ENCODE results near the gene PACRGL. TPM values are rescaled to one million over a fixed set of nuclear protein-coding genes. Genes with fewer than 3 reads are reported as not detected.
"Not testable (repeated sequence)": the region's sequence is repeated elsewhere in the genome, so short reads cannot be mapped to it uniquely, and the experiment has no call there.

The PACRGL gene
- total RNA-seq, 6 donors from 2014 or later, result 13.5 to 45.8 (median 21.1) TPM

DNA sequence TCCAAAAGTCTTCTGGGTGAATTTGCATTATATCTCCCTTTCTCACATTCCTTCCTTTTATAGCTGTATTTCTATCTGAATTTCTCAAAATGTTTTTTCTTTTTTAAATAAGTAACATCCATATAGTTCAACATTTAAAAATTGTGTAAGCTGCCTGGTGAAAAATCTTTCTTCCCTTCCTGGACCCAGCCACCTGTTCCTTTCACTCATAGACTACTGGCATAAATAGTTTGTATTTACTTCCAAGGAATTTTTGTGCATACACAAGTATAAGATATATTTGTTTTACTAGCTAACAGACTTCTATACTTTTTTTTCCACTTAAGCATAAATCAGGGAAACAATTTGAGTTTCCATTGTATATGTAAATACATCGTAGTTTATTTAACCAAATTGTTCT, 35.7 kb downstream of the PACRGL start:
- Histone ChIP-seq H3K27ac (no peak overlapping the region), H3K4me1 (no peaks in the 10 kb centered on the region), H3K4me3 (no peak overlapping the region), H3K36me3 (peaks cover 0 to 40% (median 7%) of the 10 kb centered on the region in 4 donors), H3K9me3 (peaks cover 0 to 9% (median 3%) of the 10 kb centered on the region in 4 donors), H3K27me3 (no peaks in the 10 kb centered on the region)
- DNase-seq (no peak), ATAC-seq (ENCODE audit: low FRiP score in 2 of 2) (no peak)
- TF ChIP-seq POLR2AphosphoS5 (IDR thresholded peaks at IDR 0.05), result no peak
- TF ChIP-seq POLR2A (IDR thresholded peaks at IDR 0.05), result no peak
- TF ChIP-seq, protein P1, sequence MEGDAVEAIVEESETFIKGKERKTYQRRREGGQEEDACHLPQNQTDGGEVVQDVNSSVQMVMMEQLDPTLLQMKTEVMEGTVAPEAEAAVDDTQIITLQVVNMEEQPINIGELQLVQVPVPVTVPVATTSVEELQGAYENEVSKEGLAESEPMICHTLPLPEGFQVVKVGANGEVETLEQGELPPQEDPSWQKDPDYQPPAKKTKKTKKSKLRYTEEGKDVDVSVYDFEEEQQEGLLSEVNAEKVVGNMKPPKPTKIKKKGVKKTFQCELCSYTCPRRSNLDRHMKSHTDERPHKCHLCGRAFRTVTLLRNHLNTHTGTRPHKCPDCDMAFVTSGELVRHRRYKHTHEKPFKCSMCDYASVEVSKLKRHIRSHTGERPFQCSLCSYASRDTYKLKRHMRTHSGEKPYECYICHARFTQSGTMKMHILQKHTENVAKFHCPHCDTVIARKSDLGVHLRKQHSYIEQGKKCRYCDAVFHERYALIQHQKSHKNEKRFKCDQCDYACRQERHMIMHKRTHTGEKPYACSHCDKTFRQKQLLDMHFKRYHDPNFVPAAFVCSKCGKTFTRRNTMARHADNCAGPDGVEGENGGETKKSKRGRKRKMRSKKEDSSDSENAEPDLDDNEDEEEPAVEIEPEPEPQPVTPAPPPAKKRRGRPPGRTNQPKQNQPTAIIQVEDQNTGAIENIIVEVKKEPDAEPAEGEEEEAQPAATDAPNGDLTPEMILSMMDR (IDR thresholded peaks at IDR 0.05), result no peak
- TF ChIP-seq EP300 (IDR thresholded peaks at IDR 0.05), result no peak
- WGBS, 2 donors, result 95 to 100% methylated on average over 1 of the region's 1 CpG

DNA sequence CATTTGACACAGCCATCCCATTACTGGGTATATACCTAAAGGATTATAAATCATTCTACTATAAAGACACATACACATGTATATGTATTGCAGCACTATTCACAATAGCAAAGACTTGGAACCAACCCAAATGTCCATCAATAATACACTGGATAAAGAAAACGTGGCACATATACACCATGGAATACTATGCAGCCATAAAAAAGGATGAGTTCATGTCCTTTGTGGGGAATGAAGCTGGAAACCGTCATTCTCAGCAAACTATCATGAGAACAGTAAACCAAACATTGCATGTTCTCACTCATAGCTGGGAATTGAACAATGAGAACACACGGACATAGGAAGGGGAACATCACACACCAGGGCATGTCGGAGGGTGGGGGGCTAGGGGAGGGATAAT, 45.7 kb downstream of the PACRGL start:
- H3K4me1 ChIP-seq; H3K27ac ChIP-seq; H3K9me3 ChIP-seq; H3K27me3 ChIP-seq; ATAC-seq (ENCODE audit: low FRiP score in 2 of 2); H3K36me3 ChIP-seq; H3K4me3 ChIP-seq; DNase-seq: not testable (repeated sequence)
- WGBS, 2 donors, result 93 to 96% methylated on average over 4 of the region's 4 CpGs

DNA sequence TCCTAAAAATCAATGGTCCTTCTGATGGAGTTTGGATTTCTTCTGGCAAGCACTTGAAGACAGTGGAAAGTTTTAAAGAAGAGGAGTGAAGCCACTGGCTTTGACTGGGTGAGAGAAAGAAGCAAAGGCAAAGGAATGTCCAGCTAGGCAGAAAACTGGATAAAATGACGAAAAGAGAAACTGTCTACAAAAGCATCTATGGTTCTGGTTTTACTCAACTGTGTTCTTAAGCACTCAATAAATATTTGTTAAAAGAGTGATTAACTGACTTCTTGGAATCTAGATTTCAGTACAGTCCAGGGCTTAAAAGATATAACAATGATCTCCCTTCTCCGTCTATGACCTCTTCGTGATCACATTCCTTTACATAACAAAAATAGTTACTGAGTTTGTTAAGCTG, 52.4 kb downstream of the PACRGL start:
- DNase-seq (no peak), ATAC-seq (ENCODE audit: low FRiP score in 2 of 2) (no peak)
- Histone ChIP-seq H3K36me3 (peaks cover 0 to 9% (median 0%) of the 10 kb centered on the region in 4 donors), H3K27ac (no peak overlapping the region), H3K27me3 (no peaks in the 10 kb centered on the region), H3K4me3 (no peak overlapping the region), H3K4me1 (no peaks in the 10 kb centered on the region), H3K9me3 (no peaks in the 10 kb centered on the region)
- WGBS, 2 donors, result 86 to 97% methylated on average over 3 of the region's 3 CpGs
- TF ChIP-seq, protein P1 (IDR thresholded peaks at IDR 0.05), result no peak
- no peak for TF ChIP-seq EP300 (IDR thresholded peaks at IDR 0.05)
- TF ChIP-seq POLR2A (IDR thresholded peaks at IDR 0.05), result no peak
- TF ChIP-seq POLR2AphosphoS5 (IDR thresholded peaks at IDR 0.05), result no peak

DNA sequence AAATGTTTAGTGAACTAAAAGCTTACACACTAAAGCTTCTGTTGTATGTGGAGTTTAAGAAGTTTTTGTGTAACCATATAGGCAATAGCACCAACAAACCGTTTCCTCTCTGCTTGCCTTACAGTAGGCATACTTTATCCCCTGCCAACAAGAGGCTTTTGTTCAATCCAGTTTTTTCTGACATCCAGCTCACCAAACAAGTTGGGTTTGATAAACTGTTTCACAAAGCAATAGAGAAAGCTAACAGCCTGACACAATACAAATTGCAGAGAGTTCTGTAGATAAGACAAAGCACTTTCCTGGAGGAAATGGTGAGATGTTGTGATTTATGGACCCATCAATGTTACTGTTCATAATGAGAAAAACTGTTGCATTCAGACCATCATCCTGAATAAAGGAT, 53.8 kb downstream of the PACRGL start:
- Histone ChIP-seq H3K27me3 (no peaks in the 10 kb centered on the region), H3K27ac (no peak overlapping the region), H3K9me3 (no peaks in the 10 kb centered on the region), H3K36me3 (peaks cover 0 to 9% (median 0%) of the 10 kb centered on the region in 4 donors), H3K4me3 (no peak overlapping the region), H3K4me1 (no peaks in the 10 kb centered on the region)
- TF ChIP-seq EP300 (IDR thresholded peaks at IDR 0.05) (no peak), POLR2AphosphoS5 (IDR thresholded peaks at IDR 0.05) (no peak), POLR2A (IDR thresholded peaks at IDR 0.05) (no peak)
- TF ChIP-seq, protein P1 (IDR thresholded peaks at IDR 0.05), result no peak
- DNase-seq (no peak), ATAC-seq (ENCODE audit: low FRiP score in 2 of 2) (no peak)
- WGBS, 2 donors, result 55 to 68% methylated on average over 1 of the region's 1 CpG

DNA sequence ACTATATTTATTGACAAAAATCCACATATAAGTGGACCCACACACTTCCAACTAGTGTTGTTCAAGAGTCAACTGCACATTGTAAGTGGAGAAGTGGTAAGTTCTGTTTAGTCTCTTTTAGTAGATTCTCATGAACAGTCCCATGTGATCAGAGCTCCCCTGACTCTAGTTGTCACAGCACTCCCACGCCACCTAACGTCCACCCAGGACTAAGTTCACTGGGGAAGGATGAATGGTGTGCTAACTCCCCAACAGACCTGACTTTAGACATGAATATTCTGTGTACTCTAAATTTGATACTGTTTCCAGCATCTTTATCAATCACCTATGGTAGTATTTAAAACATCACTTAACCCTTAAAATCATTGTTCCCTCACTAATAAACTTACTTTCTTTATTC, 59.8 kb downstream of the PACRGL start:
- DNase-seq (no peak), ATAC-seq (ENCODE audit: low FRiP score in 2 of 2) (no peak)
- 92 to 93% methylated on average over 2 of the region's 2 CpGs for WGBS, 2 donors
- H3K4me3 ChIP-seq, result no peak overlapping the region
- no peaks in the 10 kb centered on the region for H3K27me3 ChIP-seq
- no peaks in the 10 kb centered on the region for H3K9me3 ChIP-seq
- H3K36me3 ChIP-seq, result no peaks in the 10 kb centered on the region
- TF ChIP-seq POLR2A (IDR thresholded peaks at IDR 0.05) (no peak), POLR2AphosphoS5 (IDR thresholded peaks at IDR 0.05) (no peak), EP300 (IDR thresholded peaks at IDR 0.05) (no peak)
- TF ChIP-seq, protein P1 (IDR thresholded peaks at IDR 0.05), result no peak
- H3K4me1 ChIP-seq, result no peaks in the 10 kb centered on the region
- H3K27ac ChIP-seq, result no peak overlapping the region
